Dedifferentiated amniotic fluid mesenchymal stem cell (primary cell): ENCODE results near the gene DSCAM.

Source experiments
- DNase-seq: peaks from one replicate; pipeline ENCODE4 v3.0.0-alpha.2; 2016; ENCODE audit errors: extremely low spot score

DSCAM gene

GRCh38 chr21:40840401-40841125 is 6.4 kb downstream of the DSCAM start:
- no peak for DNase-seq

- DNase-seq: peak; percentile 16
Measured at GRCh38 chr21:40839521-40839920, 7.4 kb downstream of the DSCAM start.

- DNase-seq: no peak
Measured at GRCh38 chr21:40837456-40837855, 9.5 kb downstream of the DSCAM start.

DNA sequence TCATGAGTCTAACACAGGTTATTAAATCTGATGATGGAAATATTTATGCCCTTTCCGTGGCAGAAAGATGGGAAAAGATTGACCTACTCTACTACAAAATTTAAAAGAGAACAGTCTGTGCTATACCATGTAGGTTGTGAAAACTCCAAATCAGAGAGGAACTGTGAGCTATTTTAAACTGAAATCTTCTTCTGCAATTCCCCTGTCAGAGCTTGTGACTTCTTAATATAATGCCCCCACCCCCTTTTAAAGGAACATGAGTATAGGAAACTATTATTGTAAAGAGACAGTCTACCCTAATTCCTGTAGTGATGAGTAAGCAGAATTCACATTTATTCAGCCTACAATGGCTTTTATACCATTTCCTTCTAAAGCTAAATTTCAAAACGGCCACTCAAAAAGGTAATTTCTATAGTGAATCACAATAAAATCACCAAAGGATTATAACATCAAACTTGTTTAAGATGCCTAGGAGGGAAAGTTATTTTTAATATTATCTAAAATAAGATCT is 11.7 kb downstream of the DSCAM start:
- DNase-seq: no peak

DNA sequence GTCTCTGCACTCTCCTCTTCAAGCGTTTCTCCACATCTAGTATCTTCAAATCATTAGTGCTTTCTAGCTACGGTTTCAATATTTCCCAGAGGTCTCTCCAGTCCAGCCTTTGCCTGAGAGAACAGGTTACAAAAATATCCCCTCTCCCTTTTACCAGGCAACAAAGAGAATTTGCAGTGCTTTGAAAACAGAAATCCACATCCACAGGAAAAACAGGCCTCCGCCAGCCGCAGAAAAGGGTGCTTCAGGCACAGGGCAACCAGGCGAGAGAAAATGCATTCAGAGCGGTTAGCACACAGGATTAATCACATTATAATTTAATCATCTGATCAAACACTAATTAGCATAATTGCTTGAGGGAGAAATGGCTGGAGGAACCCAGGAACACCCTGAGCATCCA is 13.8 kb downstream of the DSCAM start:
- no peak for DNase-seq

DNA sequence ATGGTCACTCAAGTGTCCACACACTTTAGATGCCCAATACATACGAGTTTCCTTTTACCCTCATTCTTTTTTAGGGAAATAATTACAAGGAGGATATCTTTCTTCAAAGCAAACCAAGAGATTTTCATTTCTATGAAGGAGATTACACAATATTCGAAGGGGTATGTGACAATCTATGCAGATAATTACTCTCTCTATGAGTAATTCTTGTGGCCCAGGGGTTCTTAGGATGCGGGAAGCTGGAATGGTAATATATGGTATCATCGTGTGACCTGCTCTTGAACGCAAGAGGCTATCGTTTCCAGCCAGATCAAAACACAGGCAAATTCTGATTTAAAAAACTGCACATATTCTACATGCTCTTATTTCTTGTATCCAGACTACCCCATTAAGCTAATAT is 14.6 kb downstream of the DSCAM start:
- DNase-seq: no peak

DNA sequence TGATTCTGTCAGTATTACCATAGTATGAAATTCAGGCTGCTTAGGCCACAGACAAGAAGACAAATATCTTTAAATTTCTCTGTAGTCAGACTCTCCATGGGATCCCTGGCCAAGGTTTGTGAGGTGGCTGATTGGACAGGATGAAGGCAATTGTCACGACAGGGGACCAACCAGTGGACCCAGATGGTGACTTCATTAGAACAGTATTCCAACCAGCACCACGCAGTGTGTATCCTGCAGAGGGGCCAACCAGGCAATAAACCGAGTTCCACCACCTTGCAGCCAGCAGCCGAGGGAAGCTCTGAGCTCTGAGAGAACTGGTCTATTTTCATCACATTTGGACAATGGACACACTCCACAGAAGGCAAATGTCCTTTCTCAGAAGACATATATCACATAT is 16.1 kb downstream of the DSCAM start:
- DNase-seq: no peak

GRCh38 chr21:40829791-40830190 is 17.2 kb downstream of the DSCAM start:
- DNase-seq: no peak

DNA sequence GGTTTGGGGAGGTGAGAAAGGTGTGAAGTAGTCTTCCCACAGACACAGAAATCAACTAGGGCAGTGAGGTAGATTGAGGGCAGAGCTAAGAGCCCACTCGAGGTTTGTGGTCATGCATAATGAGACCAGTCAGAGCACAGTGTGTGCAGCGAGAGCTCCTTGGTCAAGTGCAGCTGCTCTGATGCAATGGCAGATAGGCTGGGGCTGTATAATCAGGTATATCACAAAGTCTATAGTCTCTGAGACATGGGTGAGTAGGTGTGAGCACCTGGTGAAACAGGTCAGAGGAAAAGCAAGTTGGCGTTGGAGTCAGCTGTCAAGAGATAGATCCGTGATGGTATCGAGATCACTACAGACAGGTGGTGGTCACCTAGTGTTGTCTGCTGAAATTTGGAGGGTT is 17.6 kb downstream of the DSCAM start:
- DNase-seq: no peak

GRCh38 chr21:40827509-40827908 is 19.4 kb downstream of the DSCAM start:
- no peak for DNase-seq

- no peak for DNase-seq
Measured at GRCh38 chr21:40819071-40819900, 27.7 kb downstream of the DSCAM start.

- DNase-seq: no peak
Measured at GRCh38 chr21:40813918-40814317, 33.0 kb downstream of the DSCAM start.

DNA sequence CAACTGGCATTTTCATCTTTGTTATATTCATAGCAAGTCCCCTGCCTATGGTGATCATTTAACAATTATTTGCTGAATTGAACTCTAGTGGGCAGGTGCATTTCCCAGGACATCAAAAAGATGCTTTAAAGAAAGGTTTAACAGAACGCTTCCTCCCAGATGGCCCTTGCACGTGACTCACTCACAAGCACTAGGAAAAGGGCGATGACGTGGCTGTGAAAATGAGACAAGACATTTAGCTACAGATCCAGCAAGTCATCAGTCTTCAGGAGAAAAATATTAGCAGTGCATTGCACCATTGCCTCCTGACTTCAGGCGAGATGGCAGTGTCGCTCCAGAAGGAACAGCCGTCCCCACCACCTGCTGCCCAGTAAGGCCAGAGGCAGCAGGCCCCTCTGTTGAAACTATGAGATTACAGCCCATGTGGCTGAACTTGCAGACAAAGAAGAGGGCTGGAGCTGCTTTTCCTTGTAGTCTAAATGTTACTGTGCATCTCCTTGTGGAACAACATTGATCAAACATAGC is 37.2 kb downstream of the DSCAM start:
- DNase-seq: no peak

DNA sequence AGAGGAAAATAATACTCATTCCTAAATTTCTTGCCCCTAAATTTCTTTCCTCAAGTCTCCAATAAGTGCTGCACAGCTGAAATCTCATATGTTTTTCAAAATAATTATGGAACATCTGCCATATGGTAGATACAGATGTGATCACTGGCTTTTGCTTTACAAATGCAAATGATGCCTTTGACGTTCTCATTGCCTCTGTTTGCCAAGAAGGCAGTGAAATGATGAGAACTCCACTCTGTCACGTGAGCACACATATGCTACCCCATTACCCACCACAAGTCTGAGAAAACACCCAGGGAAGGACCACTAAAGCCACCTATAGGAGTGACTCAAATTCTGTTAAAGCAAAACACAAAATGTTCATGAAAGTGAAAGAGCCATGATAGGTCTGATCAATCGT is 43.9 kb downstream of the DSCAM start:
- no peak for DNase-seq

GRCh38 chr21:40800126-40800525 is 46.8 kb downstream of the DSCAM start:
- no peak for DNase-seq

- peak; percentile 52 for DNase-seq
Measured at GRCh38 chr21:40797891-40798290, 49.1 kb downstream of the DSCAM start.

GRCh38 chr21:40797410-40797809 is 49.5 kb downstream of the DSCAM start:
- DNase-seq: no peak

DNA sequence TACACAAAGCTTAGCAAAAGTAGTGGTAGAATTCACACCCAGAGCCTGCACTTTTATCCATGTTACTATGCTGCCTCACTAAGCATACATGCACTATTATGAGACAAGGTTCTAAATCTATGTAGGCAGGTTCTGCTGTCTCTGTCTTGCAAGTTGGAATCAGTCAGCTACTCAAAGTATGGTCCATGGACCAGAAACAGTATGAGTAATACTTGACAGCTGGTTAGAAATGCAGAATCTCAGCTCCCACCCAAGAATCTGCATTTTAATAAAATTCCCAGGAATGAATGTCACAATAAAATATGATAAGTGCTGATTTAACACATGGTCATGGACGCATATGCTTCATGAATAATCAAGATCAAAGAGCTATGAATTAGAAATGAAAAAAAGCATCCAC is 50.5 kb downstream of the DSCAM start:
- DNase-seq: no peak

GRCh38 chr21:40795313-40795712 is 51.6 kb downstream of the DSCAM start:
- no peak for DNase-seq

DNA sequence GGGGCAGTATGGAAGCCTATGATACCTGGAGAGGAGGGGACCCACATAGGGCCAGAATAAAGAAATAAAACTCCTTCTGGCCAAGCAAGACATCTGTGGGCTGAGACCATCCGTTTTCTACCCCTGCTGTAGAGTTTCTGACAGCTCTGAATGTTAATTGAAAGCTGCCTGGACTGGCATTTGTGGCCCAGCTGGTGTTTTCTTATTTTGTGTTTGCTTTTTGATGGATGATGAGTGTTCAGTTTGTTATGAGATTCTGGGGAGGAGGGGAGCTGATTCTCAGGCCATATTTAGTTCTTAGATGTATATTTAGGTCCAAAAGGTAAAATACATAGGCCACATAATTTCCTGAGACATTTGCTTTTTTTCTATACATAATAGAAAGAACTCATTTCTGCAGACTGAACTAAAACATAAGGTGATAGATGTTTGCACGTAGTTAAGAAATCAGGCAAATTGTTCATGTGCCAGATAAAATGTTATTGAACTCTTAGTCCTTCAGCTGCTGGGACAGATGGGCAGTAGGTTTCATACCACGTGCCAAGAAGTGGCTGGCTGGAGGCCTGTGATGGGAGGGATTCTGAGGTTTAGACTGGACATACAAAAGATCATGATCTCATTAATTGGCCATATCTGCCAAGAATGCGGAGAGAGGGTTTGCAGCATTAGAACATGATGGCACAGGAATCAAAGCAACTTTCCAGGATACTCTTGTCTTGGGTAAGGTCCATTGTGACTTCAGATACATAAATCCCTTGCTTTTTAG is 54.1 kb downstream of the DSCAM start:
- no peak for DNase-seq

GRCh38 chr21:40788635-40789034 is 58.3 kb downstream of the DSCAM start:
- no peak for DNase-seq

DNA sequence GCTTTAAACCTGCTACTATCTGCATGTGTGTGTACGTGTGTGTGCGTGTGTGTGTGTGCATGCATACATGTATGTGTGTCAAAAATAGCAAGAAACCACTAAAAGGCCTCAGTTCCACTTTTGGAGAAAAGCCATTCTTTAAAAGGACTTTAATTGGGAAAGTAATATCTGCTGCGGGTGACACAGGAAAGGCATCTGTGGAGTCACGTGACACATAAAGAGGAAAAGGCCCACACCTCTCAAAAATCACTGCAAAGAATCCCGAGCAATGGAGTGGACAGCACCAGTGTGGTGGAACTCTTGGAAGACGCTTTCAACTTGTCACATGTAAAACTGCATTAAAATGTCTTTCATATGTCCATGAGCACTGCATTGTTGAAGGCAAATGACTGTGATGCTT is 63.6 kb downstream of the DSCAM start:
- no peak for DNase-seq
